GM19099 (cell line): ENCODE measurements around the gene PGS1.

Experiments used
- POLR2A ChIP-seq: IDR thresholded peaks from 3 replicates; pipeline ENCODE4 v1.6.1; 2011; ENCODE audit warnings: low read depth; ENCODE audit not compliant: insufficient read length; ENCODE audit errors: extremely low read depth

Gene PGS1

GRCh38 chr17:78401246-78401645 lies 22.8 kb downstream of the PGS1 start:
- TF ChIP-seq POLR2A, result no peak

- no peak for TF ChIP-seq POLR2A
Observed at GRCh38 chr17:78401891-78402290, 23.4 kb downstream of the PGS1 start.

GRCh38 chr17:78403822-78404221 lies 25.4 kb downstream of the PGS1 start:
- no peak for TF ChIP-seq POLR2A

- no peak for TF ChIP-seq POLR2A
Observed at GRCh38 chr17:78406396-78406795, 27.9 kb downstream of the PGS1 start.

- no peak for TF ChIP-seq POLR2A
Observed at GRCh38 chr17:78406920-78407319, 28.5 kb downstream of the PGS1 start.

GRCh38 chr17:78407387-78408000 lies 29.0 kb downstream of the PGS1 start:
- TF ChIP-seq POLR2A, result no peak

GRCh38 chr17:78408476-78409050 lies 30.1 kb downstream of the PGS1 start:
- no peak for TF ChIP-seq POLR2A

GRCh38 chr17:78409191-78409928 lies 30.9 kb downstream of the PGS1 start:
- no peak for TF ChIP-seq POLR2A

- no peak for TF ChIP-seq POLR2A
Observed at GRCh38 chr17:78411241-78411857, 32.9 kb downstream of the PGS1 start.

- TF ChIP-seq POLR2A, result no peak
Observed at GRCh38 chr17:78412403-78412802, 34.0 kb downstream of the PGS1 start.

GRCh38 chr17:78414178-78415162 lies 36.0 kb downstream of the PGS1 start:
- no peak for TF ChIP-seq POLR2A

GRCh38 chr17:78415821-78416711 lies 37.6 kb downstream of the PGS1 start:
- no peak for TF ChIP-seq POLR2A

GRCh38 chr17:78416791-78417530 lies 38.5 kb downstream of the PGS1 start:
- TF ChIP-seq POLR2A, result no peak
